GM12874 (cell line): ENCODE results near the gene FSIP1.

Source experiments
- TF ChIP-seq, protein P1 (sequence below): IDR thresholded peaks from 2 replicates; pipeline ENCODE4 v1.5.1; 2011; ENCODE audit warnings: low read depth, mild to moderate bottlenecking, control low read depth, low read length, moderate library complexity; ENCODE audit not compliant: insufficient read depth

FSIP1 gene

GRCh38 chr15:39735120-39735717 is 47.4 kb downstream of the FSIP1 start:
- TF ChIP-seq, protein P1, sequence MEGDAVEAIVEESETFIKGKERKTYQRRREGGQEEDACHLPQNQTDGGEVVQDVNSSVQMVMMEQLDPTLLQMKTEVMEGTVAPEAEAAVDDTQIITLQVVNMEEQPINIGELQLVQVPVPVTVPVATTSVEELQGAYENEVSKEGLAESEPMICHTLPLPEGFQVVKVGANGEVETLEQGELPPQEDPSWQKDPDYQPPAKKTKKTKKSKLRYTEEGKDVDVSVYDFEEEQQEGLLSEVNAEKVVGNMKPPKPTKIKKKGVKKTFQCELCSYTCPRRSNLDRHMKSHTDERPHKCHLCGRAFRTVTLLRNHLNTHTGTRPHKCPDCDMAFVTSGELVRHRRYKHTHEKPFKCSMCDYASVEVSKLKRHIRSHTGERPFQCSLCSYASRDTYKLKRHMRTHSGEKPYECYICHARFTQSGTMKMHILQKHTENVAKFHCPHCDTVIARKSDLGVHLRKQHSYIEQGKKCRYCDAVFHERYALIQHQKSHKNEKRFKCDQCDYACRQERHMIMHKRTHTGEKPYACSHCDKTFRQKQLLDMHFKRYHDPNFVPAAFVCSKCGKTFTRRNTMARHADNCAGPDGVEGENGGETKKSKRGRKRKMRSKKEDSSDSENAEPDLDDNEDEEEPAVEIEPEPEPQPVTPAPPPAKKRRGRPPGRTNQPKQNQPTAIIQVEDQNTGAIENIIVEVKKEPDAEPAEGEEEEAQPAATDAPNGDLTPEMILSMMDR = no peak

DNA sequence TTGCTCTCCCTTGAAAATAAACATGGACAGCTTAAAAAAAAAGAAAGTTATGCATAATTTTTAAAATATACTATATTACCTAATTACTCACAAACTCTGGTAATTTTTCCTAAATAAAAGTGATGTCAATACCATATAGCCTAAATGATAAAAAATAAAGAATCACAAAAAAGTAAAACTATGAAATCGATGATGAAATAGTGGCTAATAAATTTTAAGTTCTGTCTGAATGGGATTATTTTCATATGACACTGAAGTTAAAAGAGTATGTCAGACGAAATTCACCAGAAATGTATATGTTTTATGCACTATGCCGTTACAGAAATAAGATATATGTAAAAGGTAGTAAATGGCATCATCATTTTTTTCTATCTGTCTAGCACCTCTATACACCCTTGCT is 51.4 kb downstream of the FSIP1 start:
- TF ChIP-seq, protein P1 = no peak

DNA sequence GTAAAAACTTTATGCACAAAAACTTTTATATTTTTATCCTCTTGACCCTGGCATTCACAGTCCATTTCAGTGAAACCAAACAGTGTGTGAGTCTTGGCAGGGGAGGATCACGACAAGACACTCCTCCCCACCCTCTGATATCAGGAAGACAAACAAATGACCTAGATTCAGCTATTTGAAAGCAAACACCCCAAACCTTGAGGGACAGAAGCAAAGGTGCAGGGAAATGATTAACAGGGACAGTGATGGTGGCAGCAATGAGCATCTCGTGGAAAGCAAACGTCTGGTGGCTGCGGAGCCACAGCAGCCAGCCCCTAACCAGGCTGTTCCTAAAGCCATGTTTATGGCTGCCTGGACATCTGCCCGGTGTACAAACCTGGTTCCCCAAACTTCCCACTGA is 52.1 kb downstream of the FSIP1 start:
- TF ChIP-seq, protein P1 = no peak

- TF ChIP-seq, protein P1 = no peak
Measured at GRCh38 chr15:39729500-39729899, 53.1 kb downstream of the FSIP1 start.

- TF ChIP-seq, protein P1 = no peak
Measured at GRCh38 chr15:39728845-39729244, 53.8 kb downstream of the FSIP1 start.

DNA sequence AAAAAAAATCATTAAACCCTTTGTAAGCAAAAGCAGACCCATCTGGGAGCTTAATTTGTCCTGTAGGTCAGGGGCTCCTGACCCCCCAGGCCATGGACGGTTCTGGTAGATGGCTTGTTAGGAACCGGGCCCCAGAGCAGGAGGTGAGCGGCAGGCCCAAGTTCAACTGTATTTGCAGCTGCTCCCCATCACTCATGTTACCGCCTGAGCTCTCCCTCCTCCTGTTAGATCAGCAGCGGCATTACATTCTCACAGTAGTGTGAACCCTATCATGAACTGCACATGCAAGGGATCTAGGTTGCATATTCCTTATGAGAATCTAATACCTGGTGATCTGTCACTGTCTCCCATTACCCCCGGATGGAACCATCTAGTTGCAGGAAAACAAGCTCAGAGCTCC is 60.7 kb downstream of the FSIP1 start:
- TF ChIP-seq, protein P1 = no peak

GRCh38 chr15:39720621-39721611 is 61.7 kb downstream of the FSIP1 start:
- TF ChIP-seq, protein P1 = no peak
